COR-L47 (cell line): ENCODE measurements around the gene MTCL3.

Experiments
- DNase-seq: peaks from one replicate; lab custom pipeline; 2025; lab: John Stamatoyannopoulos, UW

The MTCL3 gene

DNA sequence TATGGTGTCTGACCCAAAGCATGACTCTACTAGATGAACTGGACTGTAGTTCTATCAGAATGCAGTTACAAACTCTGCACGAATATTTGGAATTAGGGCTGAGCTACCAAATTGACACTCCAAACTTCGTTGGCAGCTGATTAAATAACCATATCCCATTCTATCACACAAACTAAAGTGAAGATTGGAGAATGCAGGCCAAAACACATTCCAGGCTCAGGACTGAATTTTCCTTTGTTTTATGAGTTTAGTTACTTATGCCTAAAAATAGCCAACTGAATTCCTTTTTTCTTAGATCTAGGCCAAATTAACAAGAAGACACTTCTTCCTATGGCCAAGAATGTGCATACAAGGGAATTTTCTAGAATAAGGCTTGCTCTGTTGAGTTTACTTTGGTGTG, 50.2 kb downstream of the MTCL3 start:
- no peak for DNase-seq

DNA sequence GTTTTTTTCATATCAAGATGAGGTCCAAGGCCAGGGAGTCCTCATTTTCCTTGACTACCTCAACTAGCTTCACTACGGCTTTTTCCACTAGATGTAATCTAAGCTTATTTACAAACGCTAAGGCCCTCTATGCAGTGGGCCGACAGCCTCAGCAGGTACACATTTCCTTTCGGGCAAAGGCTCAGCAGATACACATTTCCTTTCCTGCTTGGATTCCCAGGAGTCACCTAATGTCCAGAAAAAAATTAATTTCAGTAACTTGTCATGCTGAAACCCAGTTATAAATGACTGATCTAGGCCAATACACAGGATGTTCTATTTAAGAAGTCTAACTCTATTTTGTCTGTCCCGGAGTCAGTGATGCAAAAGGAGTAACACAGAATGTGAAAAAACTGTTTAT, 52.7 kb downstream of the MTCL3 start:
- no peak for DNase-seq

GRCh38 chr6:127464881-127465459, 54.2 kb downstream of the MTCL3 start:
- DNase-seq: peak; percentile 20

GRCh38 chr6:127464161-127464880, 54.8 kb downstream of the MTCL3 start:
- DNase-seq: no peak

GRCh38 chr6:127463056-127463455, 56.1 kb downstream of the MTCL3 start:
- no peak for DNase-seq

- no peak for DNase-seq
Measured at GRCh38 chr6:127462376-127462775, 56.8 kb downstream of the MTCL3 start.

GRCh38 chr6:127460465-127460864, 58.7 kb downstream of the MTCL3 start:
- no peak for DNase-seq

DNA sequence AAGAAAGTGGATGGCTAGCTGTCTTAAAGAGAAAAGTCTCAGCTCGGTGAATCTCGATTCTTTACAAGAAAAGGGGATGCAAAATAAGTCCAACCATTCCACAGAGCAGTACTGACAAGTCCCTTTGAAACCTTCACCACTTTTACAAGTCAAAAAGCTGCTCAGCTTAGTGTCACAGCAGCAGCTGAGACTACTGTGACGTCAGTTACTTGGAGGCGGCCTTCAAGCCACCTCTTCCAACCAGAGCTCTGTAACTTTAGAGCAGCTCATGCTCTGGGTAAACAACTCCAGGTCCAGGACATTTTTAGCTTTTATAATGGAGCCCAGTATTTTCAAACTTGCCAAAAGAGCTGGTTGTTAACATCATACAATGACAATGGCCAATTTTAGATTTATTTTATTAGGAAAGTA, 59.9 kb downstream of the MTCL3 start, which contains the start of gene KIAA0408:
Gene KIAA0408, minus strand, starts transcription at position 159 of the 411 bp plus-strand sequence. CDS start 5,408 bp downstream, outside the sequence.
- DNase-seq: no peak

DNA sequence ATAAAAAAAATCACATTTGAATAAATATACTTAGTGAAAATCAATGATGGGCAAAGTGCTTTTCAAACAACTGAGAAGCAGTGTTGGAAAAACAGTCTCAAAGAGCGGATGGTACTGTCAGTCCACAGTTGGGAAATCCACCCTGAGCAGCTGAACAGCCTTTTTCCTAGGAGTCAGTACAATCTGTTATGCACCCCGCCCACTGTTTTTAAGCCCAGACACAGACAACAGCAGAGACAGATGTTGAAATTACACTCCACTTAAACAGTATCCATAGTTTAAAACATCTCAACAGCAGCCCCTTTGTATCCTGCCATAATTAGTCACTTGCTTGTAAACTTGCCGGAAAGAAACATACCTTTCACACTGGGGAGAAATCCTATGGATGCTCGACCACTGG, 60.3 kb downstream of the MTCL3 start:
- DNase-seq: no peak

- no peak for DNase-seq
Measured at GRCh38 chr6:127458222-127458621, 60.9 kb downstream of the MTCL3 start.

DNA sequence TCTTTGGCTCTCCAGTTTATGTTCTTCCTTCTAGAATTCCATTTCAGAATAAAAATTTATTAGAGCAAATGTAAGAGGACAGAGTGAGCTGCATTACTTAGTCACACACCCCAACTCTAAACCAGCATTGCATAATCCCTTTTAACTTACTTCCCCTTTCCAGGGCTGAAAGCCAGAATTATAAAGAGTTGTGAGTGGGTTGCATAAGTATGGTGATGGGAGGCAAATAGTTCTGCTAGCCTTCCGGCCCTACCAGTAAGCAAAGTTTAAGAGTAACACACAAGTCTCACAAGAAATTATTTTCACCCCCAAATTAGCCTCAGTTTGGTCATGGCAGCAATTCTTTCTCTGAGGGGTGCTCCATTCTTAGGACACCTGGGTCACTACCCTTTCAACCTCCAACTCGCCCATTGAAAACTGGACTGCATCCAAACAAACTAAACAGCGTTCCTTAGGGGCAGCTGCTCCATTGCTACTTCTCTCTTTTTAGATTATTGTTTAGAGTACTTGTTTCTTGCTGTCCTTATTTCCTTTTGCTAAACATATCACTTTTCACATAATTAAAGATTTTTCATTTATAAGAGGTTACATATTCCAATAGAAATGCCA, 61.6 kb downstream of the MTCL3 start:
- no peak for DNase-seq

GRCh38 chr6:127456465-127456864, 62.7 kb downstream of the MTCL3 start:
- DNase-seq: no peak

DNA sequence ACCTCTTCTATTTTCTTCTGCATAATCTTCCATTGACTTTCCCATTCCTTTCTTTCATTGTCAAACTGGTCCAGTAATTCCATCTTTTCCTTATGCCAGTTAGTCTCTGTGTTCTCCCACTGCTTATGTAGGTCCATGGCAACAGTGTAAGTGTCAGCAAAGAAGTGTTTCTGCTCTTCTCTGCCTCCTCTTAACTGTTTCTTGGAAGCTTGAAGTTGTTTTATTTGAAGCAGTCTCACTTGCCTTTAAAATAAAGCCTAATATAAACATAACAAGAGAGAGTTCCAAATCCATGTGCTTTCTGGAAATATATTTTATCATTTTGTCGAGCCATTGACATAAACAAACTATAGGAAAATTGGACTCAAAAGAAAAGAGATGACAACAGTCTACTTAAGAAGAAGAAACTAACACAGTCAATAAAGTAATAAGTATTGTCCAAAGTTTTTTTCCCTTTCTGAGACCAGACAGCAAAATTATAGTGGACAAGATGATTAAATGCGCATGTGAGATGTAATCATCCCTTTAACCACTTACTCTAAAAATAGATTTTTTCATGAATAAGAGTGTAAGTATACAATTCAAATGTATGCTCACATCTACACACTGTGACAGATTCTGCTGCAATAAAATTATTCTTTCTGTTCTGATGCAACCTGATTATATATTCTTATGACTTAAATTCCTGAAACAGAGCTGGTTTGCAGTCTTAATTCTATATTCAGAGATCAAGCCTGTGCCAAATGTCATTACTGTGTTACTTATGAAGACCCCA, 65.1 kb downstream of the MTCL3 start:
- DNase-seq: no peak

DNA sequence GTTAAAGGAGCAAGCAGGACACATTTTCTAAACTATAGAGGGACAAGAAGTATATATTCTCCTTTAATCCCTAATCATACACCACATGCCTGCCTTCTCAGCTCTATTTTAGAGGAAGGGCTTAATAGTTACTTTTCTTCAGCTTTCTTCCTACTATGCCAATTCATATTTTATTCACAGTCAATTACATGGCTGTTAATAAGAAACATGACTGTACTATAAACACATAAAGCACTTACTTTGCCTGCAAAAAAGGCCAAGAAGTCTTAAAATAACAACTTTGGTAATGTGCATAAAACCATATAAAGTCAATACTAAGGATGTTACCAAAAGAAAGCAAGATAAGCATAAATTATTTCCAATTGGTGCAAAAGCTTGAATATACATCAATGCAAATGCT, 66.3 kb downstream of the MTCL3 start:
- DNase-seq: no peak

- DNase-seq: no peak
Measured at GRCh38 chr6:127451388-127451787, 67.7 kb downstream of the MTCL3 start.

DNA sequence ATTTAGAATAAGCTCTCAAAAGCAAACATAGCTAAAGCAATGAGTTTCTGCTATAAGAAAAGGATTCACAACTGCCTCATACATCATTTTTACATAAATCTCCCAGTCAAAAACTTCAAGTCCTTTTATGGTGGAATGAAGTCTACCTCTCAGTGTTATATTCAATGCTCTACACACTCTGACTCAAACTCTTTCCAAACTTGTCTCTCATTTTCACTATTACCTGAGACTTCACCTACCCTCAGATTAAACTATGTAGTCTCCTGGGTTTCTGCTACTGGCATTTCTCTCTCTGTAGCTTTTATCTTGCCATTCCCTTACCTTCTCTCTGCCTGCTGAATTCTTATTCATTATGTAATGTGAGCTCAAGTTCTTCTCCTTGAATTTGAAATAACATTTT, 71.4 kb downstream of the MTCL3 start:
- no peak for DNase-seq

GRCh38 chr6:127446356-127446755, 72.8 kb downstream of the MTCL3 start:
- no peak for DNase-seq

DNA sequence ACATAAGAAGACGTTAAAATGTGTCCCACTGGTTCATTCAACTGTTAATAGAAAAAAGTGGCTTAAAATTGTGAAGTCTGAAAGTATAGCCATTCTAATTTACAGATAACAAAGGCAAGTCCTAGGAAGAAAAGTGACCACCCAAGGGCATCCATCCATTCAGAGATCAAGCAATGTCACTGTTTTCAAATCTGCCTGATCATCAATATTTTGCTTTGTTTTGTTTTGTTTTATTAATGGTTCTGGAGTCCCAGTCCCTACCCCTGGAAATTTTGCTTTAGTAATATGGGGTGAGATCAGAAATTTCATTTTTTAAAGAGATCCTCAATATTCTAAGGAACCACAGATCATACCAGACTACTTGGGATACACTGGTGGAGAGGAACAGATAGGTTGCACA, 77.3 kb downstream of the MTCL3 start:
- DNase-seq: no peak

GRCh38 chr6:127439718-127440117, 79.4 kb downstream of the MTCL3 start:
- no peak for DNase-seq

DNA sequence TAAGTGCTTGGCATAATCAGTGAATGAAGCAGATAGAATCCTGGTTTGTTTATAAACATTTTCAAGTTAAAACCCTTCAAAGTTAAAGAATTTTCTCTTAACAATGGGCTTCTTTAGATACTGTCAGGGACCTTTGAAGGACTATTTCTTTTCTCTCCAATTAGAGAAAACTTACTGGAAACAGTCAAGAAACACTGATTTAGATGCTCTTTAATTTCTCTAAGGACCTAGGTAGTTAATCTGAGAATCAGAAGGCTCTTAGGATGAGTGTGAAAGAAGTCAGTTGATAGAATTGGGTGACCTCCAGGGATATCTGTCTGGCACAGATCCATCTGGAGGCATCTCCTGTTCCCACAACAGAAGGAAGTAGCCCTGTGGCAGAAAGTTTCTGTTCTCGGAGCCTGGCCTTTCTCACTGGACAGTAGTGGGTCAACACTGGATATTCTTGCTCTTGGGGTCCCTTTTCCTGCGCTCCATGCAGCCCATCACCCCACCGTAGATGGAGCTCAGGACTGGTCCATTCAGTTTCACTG, 82.5 kb downstream of the MTCL3 start:
- no peak for DNase-seq

DNA sequence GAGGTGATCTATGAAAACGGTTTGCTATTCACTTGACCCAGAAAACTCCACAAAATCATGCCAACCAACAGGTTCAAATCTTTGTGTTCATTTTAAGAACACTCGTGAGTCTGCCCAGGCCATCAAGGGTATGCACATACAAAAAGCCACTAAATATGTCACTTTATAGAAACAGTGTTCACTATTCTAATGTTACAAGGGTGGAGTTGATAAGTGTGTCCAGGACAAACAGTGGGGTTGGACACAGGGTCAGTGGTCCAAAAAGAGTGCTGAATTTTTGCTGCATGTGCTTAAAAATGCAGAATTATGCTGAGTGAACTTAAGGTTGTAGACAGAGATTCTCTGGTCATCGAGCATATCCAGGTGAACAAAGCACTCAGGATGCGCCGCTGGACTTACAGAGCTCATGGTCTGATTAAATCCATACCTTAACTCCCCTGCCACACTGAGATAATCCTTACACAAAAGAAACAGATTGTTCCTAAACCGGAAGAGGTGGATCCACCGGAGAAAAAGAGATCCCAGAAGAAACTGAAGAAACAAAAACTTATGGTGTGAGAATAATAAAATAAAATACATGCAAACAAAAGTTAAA, 83.4 kb downstream of the MTCL3 start:
- no peak for DNase-seq

- no peak for DNase-seq
Measured at GRCh38 chr6:127434651-127435050, 84.5 kb downstream of the MTCL3 start.
